Measurements from ENCODE around the gene RNPEP.
"Not testable (repeated sequence)": the region's sequence is repeated elsewhere in the genome, so short reads cannot be mapped to it uniquely, and the experiment has no call there.

RNPEP gene

DNA sequence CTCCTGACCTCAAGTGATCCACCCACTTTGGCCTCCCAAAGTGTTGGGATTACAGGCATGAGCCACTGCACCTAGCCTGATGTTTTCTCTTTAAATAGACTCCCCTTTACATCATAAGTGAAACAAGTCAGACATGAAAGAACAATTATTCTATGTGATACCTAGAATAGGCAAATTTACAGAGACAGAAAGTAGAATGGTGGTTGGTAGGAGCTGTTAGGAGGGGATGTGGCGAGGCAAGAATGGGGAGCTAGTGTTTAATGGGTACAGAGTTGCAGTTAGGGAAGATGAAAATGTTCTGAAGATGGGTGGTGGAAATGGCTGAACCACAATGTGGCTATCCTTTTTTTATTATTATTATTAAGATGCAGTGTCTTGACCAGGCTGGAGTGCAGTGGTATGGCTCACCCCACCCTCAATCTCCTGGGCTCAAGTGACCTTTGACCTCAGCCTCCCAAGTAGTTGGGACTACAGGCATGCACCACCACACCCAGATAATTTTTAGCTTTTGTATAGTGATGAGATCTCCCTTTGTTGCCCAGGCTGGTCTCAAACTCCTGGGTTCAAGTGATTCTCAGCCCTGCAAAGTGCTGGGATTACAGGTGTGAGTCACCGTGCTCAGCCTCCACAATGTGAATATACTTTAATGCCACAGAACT lies 56.4 kb downstream of the RNPEP start:
- no peak for DNase-seq

DNA sequence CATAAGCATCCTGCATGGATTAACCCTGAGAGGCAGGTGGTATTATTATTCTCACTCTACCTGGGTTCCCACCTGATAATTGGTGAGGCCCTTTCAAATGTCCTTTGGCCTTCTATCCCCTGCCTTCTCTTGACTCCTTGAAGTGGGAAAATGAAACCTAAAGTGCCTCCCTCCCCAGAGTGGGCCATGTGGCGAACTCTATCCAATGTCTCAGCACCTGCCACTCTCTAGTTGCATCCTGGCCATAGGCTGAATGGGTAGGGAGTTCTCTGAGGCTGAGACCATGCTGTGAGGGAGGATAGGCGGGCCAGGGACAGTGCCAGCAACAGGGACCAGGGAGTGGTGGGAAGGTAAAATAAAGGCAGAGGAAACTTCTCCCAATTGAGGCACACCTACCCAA lies 63.3 kb downstream of the RNPEP start:
- peak in 2 of 3 experiments; percentile 38 to 93 for DNase-seq

DNA sequence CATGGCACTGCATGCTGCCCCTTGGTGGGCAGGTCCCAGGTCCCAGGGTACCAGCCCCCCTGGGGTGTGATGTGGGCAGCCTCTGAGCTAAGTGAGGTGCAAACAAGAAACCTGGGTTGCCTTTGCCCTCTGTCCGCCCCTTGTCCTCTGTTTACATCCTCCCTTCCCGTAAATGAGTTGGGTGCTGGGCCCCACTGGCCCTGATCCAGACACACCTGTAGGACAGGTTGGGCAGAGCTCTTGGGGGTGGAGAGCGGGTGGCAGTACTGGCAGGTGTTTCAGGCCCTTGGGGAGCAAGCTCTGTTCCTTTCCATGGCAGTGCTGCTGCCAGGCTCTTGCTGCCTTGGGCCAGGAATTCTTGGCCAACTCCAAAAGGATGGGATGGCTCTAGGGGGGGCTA lies 63.8 kb downstream of the RNPEP start:
- peak; percentile 69 to 79 (median 71) for DNase-seq

DNA sequence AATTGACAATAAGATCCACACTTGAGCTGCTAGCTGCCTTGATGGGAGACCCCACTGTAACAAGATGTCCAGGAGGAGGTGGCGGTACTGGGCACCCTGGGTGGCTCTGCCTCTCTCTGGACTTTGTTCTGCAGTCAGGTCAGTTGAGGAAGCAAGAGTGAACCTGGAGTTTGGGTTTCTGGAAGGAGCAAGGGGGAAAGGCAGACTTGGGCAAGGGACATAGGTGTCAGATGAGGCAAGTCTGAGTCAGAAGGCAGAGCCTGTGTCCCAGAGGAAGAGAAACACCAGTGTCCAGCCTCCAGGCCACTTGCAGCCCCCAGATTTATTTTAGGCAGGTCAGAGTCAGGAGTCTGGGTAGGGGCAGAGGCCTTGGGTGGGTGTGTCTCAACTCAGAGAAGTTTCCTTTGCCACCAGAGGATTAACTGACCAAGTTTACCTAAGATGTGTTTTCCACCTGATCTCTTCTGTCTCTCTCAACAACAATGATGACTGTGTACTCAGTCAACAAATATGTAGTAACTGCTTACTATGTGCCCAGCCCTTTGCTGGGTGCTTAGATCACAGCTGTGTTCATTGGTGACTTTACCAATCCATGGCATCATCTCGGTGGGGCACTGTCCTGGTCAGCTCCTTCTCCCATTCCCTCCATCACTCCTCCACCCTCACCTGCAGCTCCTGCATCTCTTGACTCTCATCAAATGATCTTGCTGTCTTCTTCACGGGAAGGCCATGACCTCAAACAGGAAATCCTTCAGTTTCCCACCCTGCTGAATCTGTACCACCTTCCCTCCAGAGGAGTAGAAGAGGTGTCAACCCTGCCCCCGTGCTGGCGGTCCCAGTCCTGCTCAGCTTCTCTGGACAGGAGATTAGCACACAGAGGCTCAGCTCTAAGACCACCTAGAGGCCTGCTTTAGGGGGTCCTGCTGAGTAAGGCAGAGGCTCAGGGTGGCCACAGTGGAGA lies 64.6 kb downstream of the RNPEP start:
- DNase-seq = no peak

DNA sequence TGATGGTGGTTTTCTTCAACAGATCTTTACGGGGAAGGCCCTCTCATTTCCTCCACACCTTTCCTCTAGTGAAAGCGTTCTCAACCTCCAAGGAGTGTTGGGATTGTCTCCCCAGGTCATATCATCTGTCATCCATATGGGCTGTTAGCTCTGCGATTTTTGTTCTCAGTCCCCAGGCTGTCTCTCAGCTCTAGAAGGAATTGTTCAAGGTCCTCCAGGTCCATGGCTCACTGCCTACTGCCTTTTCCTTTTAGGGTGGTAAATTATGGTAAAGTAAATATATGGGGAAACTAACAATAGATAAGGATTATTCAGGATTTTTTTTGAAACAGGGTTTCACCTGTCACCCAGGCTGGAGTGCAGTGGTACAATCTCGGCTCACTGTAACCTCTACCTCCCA lies 65.5 kb downstream of the RNPEP start:
- peak in 1 of 3 experiments; percentile 54 for DNase-seq

DNA sequence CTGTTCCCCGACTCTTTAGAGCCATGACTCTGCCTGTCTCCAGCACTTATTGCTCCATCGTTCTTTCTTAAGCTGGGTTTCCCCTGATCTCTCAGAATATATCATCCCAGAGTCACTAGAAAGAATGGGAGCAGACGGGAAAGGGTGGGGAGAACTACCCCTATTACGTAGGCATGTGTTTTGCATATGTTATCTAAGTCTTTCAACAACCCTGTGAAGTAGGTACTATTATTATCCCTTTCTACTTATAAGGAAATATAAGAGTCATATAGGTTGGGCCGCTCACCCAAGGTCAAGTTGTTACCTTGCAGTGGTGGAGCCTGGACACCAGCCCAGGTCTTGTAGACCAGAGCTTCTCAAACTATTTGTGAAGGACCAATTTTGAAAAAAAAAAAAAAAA lies 66.7 kb downstream of the RNPEP start:
- no peak for DNase-seq

DNA sequence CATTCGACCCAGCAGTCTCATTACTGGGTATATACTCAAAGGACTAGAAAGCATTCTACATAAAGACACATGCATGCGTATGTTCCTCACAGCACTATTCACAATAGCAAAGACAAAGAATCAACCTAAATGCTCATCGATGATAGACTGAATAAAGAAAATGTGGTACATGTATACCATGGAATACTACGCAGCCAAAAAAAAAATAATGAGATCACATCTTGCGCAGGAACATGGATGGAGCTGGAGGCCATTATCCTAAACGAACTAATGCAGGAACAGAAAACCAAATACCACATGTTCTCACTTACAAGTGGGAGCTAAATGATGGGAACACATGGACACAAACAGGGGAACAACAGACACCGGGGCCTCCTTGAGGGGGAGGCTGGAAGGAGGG lies 71.6 kb downstream of the RNPEP start:
- DNase-seq = no peak

DNA sequence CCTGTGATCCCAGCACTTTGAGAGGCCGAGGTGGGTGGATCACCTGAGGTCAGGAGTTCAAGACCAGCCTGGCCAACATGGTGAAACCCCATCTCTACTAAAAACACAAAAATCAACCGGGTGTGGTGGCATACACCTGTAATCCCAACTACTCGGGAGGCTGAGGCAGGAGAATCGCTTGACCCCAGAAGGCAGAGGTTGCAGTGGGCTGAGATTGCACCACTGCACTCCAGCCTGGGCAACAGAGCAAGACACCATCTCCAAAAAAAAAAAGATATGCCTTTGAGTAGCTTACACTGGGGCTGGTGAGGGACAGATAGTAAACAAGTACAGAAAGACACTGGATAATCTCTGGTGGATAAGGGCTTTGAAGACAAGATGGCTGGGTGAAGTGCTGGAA lies 72.2 kb downstream of the RNPEP start:
- DNase-seq = not testable (repeated sequence)
